HG03025 (cell line): ENCODE data around the gene ABCA9.

Source experiments
- ATAC-seq: cut with Tn5 transposase; IDR thresholded peaks from one replicate; pipeline ENCODE4 v1.9.1; 2021; ENCODE audit warnings: mild to moderate bottlenecking, moderate library complexity; ENCODE audit not compliant: unreplicated experiment, low FRiP score

ABCA9 gene

GRCh38 chr17:69066482-69066881 lies 5.8 kb upstream of the ABCA9 start:
- ATAC-seq: no peak

GRCh38 chr17:69065113-69065512 lies 4.4 kb upstream of the ABCA9 start:
- ATAC-seq: no peak

GRCh38 chr17:69064476-69064875 lies 3.7 kb upstream of the ABCA9 start:
- no peak for ATAC-seq

- ATAC-seq: no peak
Observed at GRCh38 chr17:69064001-69064400, 3.3 kb upstream of the ABCA9 start.

GRCh38 chr17:69062860-69063581 lies 2.3 kb upstream of the ABCA9 start:
- ATAC-seq: no peak

GRCh38 chr17:69061721-69062556 lies 1.2 kb upstream of the ABCA9 start:
- no peak for ATAC-seq

- no peak for ATAC-seq
Observed at GRCh38 chr17:69059458-69060175, 1.1 kb downstream of the ABCA9 start.

- no peak for ATAC-seq
Observed at GRCh38 chr17:69058165-69058564, 2.6 kb downstream of the ABCA9 start.

GRCh38 chr17:69057280-69057679 lies 3.4 kb downstream of the ABCA9 start:
- ATAC-seq: no peak

- ATAC-seq: no peak
Observed at GRCh38 chr17:69056179-69056823, 4.4 kb downstream of the ABCA9 start.

- no peak for ATAC-seq
Observed at GRCh38 chr17:69055334-69055733, 5.4 kb downstream of the ABCA9 start.

GRCh38 chr17:69050999-69051775 lies 9.5 kb downstream of the ABCA9 start:
- ATAC-seq: no peak

- no peak for ATAC-seq
Observed at GRCh38 chr17:69048634-69049033, 12.1 kb downstream of the ABCA9 start.

- no peak for ATAC-seq
Observed at GRCh38 chr17:69047368-69048263, 13.1 kb downstream of the ABCA9 start.

GRCh38 chr17:69046121-69046807 lies 14.5 kb downstream of the ABCA9 start:
- ATAC-seq: no peak

- no peak for ATAC-seq
Observed at GRCh38 chr17:69045646-69046045, 15.1 kb downstream of the ABCA9 start.

- no peak for ATAC-seq
Observed at GRCh38 chr17:69044371-69044770, 16.4 kb downstream of the ABCA9 start.

- ATAC-seq: no peak
Observed at GRCh38 chr17:69043098-69043734, 17.5 kb downstream of the ABCA9 start.
